Stimulated activated CD8-positive, alpha-beta memory T cell treated with anti-CD3 and anti-CD28 coated beads, Interleukin-12 subunit alpha, Interleukin-12 subunit beta, amount 100 ng/mL, for 1 hour (primary cell): ENCODE results near the gene TAF4.
"Not testable (repeated sequence)": the region's sequence is repeated elsewhere in the genome, so short reads cannot be mapped to it uniquely, and the experiment has no call there.

Experiments used
- DNase-seq: peaks from one replicate; pipeline ENCODE4 v3.0.0-alpha.2; 2020; ENCODE audit warnings: low read depth

The TAF4 gene

DNA sequence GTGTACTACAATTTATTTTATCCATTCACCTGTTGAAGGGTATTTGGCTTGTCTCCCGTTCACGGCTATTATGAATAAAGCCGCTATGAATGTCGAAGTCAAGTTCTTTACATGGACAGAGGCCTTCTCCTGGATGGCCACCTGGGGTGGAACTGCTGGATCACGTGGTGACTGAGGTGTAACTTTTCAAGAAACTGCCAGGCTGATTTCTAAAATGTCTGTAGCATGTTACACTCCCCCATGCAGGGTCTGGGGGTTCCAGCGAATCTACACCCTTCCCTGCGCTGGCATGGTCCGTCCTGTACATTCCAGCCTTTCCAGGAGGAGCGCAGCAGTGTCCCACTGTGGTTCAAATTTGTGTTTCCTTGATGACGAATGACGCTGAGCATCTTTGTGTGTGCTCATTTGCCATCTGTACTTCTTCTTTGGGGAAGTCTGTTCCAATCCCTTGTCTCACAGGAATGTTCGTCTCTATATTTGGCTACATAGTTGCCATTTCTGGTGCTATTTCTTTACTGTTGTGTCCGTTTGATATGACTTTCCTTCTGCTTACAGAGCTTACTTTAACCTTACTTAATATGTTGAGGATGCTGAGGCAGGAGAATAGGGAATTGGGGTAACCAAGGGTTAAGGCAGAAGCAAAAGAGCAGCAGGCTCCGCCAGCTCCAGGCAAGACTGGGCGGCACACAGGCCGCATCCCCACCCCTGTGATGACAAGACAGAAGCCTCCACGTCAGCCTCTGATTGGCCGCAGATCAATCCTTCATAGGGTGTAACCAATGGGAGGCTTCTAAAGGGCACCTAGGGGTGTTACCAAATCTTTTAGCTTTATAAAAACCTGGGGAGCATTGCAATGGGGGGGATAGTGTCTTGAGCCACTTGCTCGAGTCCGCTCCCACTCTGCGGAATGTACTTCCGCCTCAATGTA is 106.6 kb downstream of the TAF4 start:
- DNase-seq, result no peak

DNA sequence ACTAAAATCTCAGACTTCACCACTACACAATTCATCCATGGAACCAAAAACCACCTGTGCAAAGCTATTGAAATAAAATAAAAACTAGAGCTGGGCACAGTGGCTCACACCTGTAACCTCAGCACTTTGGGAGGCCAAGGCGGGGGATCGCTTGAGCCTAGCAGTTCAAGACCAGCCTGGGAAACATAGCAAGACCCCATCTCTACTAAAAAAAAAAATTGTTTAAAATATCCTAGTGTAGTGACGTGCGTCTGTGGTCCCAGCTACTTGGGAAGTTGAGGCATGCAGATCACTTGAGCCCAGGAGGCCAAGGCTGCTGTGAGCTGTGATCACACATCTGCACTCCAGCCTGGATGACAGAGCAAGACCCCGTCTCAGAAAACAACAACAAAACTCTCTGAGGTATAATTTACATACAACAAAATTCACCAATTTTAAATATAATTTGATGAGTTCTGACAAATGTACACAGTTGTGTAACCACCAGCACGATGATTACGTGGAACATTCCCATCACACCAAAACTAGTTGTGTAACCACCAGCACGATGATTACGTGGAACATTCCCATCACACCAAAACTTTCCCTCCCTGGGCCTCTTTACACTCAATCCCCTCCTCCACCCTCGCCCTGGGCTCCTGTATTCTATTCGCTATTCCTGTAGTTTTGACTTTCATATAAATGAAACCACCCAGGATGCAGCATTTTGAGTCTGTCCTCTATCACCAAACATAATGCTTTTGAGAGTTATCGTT is 107.5 kb downstream of the TAF4 start:
- DNase-seq, result no peak

DNA sequence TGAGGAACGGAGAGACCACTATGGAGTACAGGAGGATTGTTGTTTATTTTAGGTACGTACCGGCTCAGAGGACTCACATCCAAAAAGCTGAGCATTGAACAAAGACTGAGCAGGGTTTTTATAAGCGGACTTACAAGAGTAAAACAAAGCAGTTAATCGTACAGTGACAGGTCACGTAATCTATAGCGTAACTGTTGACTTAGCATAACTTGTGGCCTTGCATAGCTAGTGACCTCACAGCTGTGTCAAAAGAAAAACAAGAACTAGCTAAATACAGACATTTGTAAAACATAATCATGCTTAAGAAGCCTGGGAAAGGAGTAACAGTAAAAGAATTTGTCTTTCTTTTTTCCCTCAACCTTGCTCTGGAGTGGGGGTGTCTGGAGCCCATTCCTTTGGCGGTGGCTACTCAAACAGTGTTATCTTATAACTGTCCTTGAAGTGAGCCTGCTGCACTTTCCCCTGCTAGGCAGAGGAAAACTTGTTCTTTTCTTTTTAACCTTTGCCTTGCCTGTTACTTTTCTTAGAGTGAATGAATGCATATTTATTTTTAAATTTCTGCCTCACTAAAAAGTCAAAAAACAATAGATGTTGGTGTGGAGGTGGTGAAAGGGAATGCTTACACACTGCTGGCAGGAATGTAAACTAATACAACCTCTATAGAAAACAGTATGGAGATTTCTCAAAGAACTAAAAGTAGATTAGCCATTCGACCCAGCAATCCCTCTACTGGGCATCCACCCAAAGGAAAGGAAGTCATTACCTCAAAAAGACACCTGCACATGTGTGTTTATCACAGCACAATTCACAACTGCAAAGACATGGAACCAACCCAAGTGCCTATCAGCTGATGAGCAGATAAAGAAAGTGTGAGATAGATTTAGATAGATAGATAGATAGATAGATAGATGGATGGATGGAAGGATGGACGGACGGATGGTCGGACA is 109.0 kb downstream of the TAF4 start:
- no peak for DNase-seq

DNA sequence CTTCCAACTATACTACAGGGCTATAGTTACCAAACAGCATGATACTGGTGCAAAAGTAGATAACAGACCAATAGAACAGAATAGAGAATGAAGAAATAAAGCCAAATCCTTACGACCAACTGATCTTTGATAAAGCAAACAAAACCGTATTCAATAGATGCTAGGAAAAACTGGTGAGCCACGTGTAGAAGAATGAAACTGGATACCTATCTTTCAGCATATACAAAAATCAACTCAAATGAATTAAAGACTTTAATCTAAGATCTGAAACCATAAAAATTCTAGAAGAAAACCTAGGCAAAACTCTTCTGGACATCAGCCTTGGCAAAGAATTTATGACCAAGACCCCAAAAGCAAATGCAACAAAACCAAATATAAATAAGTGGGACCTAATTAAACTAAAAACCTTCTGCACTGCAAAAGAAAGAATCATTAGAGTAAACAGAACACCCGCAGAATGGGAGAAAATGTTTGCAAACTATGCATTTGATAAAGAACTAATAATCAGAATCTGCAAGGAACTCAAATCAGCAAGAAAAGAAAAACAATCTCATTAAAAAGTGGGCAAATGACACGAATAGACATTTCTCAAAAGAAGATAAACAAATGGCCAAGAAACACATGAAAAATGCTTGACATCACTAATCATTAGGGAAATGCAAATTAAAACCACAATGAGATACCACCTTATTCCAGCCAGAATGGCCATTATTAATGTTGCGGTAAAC is 109.8 kb downstream of the TAF4 start:
- no peak for DNase-seq

DNA sequence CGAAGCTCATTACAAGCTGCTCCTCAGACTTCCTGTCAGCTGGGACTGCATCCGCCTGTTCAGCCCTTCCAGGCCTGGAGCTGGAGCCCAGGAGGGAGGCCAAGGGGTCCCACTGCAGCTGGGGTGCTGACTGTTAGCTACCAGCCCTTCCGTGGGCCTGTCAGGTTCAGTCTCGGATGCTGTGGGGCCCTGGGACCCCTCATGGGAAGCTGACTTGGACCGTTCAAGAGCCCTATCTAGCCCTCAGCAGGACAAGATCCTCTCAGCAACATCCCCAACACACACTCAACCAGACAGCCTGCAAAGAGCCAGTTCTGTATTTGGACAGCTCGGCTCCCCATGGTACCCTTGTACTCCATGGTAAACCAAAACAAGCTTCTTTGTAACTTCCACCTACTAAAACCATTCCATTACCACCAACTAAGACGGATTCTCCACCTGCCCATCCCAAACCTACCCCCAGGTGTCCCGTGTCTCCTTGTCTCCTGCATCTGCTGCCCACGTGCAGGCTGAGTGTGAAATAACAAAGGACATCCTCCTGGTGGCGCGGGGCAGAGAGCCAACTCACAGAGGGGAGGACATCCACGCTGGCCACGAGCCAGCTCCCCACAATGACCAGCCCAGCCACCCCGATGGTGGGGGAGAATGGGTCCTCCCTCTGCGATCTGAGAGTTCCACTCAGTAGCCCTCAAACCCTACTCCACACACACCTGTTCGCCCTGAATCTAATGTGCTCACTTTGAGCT is 111.2 kb downstream of the TAF4 start:
- no peak for DNase-seq

DNA sequence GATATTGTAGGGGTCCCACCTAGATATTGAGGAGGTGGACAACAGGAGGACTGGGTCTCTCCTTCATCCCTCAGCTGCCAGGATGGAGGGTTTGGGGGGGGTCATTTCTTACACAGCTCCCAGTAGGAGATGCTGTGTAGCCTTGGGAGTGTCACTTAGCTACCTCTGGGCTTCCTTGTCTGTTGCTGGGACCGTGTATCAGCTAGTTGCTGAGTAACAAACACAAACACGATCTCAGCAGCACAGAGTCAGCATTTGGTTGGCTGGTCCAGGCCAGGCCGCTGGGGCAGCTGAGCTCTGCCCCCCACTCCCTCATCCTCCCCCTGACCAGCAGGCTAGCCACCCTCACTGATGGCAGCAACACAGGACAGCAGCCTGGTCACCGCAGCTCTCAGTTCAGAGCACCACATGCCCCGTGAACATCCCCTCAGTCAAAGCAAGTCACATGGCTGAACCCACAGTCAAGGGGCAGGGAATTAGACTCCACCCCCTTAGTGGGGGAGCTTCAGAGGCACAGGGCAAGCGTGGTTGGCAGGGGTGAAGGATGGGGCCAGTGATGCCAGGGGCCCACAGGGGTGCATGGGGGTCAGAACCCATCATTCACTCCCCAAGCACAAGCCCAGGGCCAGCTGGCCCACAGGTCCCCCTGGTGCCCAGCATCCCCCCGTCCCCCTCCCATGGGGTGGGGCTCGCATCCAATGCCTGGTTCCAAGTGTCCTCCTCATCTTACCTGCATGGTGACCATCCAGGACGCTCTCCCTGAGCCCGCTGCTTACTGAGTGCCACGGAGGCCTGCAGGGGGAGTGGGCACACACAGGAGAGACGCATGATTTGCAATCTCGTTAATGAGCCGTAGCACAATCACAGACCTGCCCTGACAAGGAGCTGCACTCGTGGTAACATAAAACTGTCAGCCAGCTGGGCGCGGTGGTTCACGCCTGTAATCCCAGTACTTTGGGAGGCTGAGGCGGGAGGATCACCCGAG is 112.4 kb downstream of the TAF4 start:
- no peak for DNase-seq

DNA sequence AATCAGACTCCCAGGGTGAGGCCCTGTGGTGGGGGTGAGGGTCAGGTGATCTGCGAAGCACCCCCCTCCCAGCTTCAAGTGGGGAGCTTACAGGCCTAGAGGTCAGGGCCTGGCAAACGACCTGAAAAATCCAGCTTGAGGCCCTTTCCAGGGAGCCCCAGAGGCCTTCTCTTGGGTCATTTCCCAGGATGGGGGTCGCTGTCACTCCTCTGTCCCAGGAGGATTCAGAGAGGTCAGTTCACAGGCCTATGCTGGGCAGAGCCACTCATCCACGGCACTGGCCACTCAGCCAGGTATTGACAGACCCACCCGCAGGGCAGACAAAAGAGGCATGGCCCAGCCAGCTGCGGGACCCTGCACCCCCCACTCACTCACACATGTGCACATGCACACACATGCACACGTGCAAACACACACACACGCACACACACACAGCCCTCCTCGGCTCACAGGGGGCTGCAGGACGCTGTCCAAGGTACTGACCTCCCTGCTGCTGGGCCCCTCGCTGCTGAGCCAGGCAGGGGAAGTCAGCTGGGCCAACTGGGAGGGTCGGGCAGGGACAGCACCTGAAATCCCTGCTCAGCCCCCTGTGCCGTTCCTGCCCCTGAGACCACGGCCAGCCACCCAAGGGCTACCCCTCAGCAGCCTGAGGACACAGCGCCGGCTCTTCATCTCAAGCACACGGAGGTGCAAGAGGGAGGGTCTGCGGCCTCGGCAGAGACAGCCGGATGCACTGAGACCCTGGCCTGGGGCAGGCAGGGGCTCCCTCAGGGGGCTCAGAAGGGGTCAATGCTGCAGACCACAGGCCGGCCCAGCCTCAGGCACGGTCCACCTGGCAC is 113.8 kb downstream of the TAF4 start:
- DNase-seq, result no peak

DNA sequence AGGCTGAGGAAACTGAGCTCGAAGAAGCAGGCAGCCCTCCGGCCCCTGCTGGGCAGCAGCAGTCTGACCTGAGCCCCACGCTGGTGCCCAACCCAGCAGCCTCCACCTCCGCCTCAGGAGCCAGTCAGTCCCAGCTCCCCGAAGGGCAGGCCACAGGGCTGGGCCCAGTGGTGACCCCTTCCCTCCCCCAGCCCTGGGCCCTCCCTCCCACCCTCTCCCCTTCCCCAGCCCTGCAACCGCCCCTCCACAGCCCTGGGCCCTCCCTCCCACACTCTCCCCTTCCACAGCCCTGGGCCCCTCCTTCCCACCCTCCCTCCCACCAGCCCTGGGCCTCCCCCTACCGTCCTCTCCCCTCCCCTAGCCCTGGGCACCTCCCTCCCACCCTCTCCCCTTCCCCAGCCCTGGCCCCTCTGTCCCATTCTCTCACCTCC is 115.0 kb downstream of the TAF4 start:
- DNase-seq, result no peak

DNA sequence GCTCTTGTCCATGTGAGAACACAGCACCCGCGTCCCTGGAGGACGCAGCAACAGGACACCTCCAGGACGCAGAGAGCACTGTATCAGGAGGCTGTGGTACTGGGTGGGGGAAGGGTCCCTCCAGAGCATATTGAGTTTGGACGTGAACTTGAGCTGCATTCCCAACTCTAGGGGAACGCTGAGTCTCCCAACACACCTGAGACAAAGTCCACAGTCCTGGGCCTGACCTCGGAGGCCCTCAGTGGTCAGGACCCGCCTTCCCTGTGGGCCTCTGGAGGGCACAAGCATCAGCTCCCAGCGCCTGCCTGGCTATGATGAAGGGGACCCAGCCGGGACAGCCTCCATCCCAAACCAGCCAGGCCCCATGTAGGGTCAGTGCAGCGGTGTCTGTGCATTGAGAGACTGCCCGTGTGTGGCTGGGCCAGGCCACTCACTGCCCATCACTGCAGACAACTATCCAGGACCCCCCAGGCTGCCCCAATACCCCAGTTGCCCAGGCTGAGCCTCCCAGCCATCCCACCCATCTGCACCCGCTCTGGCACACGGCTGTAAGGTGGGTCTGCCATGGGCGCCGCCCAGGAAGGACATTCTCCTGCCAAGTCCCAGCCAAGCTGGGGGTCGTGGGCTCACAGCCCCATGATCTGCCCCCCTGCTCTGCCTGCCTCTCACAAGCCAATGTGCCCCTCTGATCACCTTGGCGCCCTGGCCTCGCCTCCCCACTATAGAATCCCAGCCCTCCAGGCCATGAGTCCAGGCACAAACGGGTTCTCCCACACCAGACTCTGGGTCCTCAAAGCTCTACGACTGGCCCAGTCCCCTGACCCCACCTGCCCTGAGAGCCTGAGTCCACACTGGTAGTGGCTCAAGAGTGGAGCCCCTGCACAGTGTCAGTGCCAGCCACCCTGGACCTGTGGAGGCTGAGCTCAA is 115.7 kb downstream of the TAF4 start:
- DNase-seq, result no peak

DNA sequence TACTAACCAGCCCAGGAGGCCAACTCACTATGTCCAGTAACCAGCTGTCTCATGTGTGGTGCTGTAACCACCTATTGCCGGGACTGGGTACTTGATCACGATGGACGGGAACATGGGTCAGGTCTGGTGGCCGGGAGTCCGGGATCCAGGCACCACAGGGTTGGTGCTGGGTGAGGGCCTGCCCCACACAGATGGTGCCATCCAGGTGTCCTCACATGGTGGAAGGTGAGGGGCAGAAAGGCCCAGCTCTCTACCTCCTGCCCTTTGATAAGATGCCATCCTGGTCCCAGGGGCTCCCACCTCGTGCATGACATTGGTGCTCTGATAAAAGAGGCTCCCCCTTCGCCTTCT is 116.3 kb downstream of the TAF4 start:
- no peak for DNase-seq

DNA sequence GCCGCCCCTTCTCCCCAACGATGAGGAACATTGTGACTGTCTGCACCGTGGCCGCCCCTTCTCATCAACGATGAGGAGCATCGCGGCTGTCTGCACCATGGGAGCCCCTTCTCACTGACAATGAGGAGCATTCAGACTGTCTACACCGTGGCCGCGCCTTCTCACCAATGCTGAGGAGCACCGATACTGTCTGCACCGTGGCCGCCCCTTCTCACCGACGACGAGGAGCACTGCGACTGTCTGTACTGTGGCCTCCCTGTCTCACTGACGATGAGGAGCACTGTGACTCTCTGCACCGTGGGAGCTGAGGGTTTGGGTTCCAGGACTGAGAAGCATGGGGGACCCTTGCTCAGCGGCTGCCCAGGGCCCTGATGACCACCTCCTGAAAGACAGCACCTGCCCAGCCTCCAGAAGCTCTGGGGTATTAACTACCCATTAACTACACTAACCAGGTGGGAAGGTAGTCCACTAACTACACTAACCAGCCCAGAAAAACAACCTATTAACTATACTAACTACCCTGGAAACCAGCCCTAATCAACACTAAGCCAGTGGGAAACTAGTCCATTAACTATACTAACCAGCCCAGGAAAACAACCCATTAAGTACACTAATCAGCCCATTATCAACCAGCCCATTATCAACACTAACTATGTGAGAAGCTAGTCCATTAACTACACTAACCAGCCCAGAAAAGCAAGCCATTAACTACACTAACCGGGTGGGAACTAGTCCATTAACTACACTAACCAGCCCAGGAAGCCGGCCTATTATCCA is 116.9 kb downstream of the TAF4 start:
- DNase-seq, result no peak

DNA sequence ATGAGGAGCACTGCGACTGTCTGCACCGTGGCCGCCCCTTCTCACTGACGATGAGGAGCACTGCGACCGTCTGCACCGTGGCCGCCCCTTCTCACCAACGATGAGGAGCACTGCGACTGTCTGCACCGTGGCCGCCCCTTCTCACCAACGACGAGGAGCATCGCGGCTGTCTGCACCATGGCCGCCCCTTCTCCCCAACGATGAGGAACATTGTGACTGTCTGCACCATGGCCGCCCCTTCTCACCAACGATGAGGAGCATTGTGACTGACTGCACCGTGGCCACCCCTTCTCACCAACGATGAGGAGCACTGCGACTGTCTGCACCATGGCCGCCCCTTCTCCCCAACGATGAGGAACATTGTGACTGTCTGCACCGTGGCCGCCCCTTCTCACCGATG is 117.6 kb downstream of the TAF4 start:
- not testable (repeated sequence) for DNase-seq

DNA sequence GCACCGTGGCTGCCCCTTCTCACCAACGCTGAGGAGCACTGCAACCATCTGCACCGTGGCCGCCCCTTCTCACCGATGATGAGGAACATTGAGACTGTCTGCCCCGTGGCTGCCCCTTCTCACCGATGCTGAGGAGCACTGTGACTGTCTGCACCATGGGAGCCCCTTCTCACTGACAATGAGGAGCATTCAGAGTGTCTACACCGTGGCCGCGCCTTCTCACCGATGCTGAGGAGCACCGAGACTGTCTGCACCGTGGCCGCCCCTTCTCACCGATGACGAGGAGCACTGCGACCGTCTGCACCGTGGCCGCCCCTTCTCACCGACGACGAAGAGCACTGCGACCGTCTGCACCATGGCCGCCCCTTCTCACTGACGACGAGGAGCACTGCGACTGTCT is 120.2 kb downstream of the TAF4 start:
- not testable (repeated sequence) for DNase-seq

DNA sequence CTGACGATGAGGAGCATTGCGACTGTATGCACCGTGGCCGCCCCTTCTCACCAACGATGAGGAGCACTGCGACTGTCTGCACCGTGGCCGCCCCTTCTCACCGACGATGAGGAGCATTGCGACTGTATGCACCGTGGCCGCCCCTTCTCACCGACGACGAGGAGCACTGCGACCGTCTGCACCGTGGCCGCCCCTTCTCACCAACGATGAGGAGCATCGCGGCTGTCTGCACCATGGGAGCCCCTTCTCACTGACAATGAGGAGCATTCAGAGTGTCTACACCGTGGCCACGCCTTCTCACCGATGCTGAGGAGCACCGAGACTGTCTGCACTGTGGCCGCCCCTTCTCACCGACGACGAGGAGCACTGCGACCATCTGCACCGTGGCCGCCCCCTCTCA is 120.7 kb downstream of the TAF4 start:
- not testable (repeated sequence) for DNase-seq

DNA sequence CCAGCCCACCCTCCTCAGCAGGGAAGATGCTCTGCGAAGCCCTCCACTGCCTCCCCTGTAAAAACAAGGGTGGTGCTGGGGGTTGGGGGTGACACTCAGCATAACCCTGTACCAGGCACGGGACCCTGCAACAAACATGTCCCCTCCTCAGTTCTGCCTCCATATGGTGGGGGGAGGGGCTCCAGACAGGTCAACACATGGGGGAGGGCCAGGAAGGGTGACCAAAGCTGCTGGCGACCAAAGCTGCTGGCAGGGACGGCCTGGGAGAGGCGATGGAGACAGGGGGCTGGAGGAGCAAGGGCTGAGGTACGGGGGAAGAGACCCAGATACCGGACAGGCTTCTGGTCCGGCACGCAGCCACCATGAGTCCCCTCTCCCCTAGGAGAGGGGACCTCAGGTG is 123.2 kb downstream of the TAF4 start:
- no peak for DNase-seq

DNA sequence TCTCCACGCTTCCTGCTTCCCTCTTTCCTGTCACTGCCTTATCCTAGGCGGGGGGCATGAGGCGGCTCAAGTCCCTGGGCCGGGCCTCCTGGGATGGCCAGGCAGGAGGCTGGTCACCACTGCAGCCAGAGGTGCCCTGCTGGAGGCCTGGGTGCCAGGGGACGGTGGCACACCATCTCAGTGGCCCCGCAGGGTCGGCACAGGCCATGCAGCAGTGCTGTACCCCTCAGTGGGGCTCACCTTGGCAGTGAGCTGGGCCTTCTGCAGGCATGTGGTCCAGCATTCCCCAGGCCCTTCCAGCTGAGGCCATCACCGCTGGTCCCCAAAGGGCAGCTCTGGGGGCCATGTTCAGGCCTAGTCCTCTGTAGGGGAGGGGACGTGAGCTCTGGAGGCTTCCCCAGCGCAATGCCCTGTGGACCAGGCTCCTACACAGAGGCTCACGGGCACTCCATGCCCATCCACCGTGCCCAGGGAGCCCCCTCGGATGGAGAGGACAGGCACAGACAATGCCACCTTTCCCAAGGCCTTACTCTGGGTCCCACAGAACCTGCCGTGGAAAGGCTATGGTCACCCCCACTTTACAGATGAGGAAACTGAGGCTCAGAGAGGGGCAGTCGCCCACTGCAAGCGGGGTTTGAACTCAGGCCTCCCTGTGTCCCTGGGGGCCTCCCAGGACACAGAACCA is 123.8 kb downstream of the TAF4 start:
- no peak for DNase-seq
